Left forelimb (tissue), 1 donor: ENCODE measurements around the gene NUDT14.
A peak's percentile ranks its signal among the peaks of the same experiment; 100 is the strongest.

Experiments
- DNase-seq: peaks from one replicate; pipeline ENCODE4 v3.0.0-alpha.2; 2018; ENCODE audit warnings: low spot score

Gene NUDT14

DNA sequence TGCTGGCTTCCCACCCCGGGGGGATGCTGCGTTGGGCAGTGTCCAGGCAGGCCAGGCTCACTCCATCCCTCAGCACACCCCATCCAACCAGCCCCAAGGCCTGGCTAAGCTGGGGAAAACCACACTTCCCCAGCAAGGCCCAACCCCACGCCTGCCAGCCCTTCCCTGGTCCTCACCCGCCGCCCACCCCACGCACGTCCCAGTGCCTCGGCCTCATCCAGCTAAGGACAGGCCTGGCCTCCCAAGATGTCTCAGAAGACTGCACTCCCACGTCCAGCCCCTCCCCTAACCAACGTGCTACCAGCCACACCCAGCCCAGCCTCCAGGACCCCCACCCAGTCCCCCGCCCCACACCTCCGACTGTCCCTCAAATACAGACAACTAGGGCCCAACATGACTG, 22.3 kb downstream of the NUDT14 start:
- no peak for DNase-seq

DNA sequence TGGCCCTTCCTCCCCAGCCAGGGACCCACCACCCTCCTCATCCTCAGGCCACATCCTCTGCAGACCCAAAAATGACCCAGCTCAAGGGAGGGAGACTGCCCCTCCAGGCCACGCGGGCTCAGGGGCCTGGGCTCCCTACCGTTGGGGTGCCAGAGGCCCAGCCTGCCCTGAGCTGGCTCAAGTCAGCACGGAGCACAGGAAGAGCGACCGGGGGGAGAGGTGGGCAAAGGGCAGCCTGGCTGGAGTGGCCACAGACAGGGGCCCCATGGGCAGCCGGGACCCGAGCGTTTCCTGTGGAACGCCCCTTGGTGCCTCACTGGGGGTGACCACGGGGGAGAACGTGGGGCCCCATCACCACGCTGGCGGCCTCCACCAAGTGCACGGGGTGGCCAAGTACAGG, 23.2 kb downstream of the NUDT14 start:
- no peak for DNase-seq

DNA sequence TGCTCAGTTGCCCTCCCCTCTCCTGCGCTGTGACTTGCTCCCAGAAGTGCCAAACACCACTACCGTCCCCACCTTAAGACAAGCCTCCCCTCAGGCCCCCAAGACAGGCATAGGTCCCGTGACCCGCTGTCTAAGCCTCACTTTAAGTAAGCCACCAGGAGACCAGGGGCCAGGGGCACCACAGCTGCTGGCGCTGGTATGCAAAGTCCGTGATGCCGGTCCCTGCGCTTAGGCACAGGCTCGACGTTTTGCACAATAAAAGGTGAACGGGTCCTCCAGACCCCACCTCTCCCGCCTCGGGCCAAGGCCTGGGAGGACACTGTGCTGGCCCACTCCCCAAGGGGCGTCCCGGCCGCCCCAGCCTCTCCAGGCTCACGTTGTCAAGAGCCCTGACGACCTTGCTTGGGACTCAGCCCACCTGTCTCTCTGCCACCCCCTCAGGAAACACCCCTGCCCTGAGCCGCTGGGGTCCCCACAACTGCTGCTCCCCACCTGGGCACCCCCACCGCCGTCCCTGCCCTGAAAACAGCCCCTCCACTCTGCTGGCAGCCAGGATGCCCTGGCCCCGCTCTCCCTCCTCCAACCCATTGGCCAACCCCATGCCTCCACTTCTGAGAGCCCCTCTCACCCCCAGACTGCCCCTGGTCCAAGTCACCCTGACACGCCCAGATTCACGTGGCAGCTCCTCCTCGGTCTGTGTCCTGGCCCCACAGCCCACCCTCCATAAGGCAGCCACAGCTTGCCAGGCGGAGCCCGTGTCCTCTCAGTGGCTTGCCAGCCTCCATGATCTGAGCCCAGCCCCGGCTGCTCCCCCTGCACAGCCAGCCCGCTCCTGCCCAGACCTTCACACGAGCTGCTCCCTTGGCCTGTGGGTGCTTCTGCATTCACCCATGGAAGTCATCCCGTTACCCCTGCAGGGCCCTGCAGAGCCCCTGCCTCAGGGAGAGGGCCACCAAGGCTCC, 24.4 kb downstream of the NUDT14 start:
- no peak for DNase-seq

DNA sequence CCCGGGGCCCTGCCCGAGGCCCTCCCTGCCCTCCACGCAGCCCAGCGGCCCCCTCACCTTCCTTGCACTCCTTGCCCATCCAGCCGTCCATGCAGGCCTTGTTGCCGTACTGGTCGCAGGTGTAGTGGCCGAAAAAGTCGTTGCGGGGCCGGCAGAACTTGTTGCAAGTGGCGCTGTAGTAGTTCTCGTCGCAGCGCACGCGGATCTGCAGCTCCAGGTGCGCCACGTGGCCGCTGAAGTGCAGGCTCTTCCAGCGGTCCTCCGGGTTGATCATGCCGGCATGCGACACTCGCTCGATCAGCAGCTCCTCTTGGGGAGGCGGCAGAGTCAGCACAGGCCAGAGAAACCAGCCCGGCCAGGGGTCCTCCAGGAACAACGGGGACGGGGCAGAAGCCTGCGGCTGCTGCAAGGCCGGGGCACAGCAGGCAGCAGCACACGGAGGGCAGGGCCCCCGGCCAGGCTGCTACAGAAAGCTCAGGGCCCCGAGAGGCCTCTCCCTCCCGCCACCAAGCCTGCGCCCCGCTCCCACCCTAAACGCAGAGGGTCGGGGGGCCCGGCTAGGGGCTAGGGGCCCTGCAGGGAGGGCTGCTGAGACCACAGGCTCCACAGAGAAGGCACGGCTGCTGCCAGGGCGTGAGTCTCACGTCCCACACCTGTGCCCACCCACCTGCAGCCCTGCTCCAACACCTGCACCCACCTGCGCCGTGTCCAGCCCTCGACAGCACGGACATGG, 25.3 kb downstream of the NUDT14 start:
- no peak for DNase-seq

DNA sequence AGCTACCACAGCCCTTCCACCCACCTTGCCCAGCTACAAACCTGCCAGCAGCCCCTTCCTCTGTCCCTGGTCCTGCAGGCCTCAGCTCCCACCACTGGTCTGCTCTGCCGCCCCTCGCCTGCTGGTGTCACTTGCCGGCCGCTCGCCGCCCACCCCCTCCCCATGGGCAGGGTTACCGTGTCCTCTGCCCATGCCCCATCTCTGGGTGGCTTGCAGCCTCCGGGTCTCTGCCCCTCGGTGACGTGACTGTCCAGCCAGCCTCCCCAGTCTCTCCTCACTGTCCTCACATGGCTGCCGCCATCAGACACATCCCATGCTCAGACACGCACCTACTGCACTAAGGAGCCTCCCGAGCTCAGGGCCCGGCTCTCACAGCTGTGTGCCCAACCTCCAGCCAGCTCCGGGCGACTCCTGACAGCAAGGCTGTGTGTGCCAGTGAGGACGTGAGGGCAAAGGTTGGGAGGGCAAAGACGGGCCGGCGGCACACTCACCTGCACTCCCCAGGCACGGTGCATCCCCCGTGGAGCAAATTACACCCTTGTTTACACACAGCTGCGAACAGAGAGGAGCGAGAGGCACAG, 26.0 kb downstream of the NUDT14 start:
- DNase-seq = no peak

DNA sequence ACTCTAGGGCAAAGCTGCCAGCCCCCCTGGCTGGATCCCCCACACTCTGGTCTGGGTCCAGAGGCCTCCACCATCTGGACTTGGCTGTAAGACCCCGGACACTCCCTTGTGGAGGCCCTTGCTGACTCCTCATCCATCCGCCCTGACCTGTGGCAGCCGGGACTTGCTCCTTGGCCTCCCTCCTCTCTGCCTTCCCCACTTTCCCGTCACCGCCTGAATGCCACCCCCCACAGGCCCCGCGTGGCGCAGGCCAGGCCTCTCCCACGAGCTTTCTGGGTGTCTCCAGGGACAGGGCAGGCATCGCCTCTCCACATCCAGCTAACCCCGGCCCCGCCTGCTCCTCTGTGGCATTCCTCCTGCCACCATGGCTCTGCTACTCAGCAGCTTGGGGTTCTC, 26.6 kb downstream of the NUDT14 start:
- DNase-seq = no peak

DNA sequence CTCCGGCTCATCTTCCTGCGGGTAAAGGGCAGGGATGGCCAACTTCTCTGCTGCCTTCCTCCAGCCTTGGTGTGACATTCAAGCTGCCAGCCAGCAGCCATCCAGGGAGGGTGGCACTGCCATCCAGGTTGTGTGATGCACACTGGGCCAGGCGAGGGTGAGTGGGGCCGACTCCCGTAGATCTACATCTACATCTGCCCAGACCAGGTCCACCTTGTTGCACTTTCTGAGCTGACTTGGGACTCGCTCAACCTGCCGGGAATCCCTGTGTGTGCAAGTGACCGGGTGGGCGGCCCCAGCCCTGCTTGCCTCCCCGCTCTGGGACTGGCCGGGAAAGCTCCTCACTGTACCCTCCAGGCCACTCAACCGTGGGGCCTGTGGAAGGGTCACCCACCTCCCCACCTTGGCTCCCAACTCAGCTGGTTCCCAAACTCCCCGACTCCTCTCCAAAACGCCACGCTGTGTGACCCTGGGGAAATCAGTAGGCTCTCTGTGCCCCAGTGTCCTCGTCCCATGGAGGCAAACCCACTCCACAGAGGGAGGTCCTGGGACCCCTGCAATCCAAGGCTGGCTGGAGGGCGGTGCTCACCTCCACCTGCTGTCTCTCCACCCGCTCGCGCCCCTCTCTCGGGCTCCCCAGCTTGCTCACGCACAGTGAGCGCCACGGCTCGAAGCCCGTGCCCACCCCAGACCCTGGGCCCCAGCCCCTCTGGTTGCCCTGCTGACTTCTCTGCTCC, 27.2 kb downstream of the NUDT14 start:
- DNase-seq = no peak

DNA sequence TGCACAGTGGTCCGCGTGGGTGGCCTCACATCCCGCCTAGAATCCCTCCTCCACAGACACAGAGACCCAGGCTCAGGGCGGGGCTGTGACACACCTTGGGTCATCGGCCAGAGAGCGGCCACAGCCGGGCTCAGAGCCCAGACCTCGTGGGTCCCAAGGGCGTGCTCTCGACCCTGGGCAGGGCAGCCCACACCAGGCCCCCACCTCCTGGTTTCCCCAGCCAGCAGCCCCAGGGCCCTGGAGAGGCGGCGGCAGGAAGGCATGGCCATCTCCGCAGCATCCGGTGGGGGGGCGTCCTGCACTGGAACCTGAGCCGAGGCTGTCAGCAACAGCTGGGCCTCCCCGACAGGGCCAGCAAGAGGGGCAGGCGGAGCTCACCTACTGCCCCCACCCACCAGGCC, 27.8 kb downstream of the NUDT14 start:
- DNase-seq = no peak

DNA sequence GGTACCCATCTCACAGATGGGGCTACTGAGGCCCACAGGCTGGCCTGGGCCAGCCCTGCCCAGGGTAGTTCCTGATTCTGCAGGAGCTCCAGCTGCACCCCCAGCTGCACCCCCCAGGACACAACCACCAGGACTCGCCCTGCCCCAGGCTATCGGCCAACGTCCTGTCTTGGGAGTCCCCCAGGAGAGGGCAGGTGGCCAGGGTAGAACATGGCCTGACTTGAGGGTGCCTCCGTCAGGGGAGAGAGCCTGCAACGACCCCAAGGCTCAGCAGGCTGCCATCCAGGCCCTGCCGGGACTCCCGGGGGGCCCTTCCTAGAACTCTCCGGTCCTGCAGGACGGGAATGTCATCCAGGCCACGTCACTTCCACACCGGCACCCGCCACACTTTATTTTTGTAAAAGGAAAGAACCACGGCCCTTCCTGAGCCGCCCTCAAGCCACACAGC, 28.3 kb downstream of the NUDT14 start:
- DNase-seq = no peak

DNA sequence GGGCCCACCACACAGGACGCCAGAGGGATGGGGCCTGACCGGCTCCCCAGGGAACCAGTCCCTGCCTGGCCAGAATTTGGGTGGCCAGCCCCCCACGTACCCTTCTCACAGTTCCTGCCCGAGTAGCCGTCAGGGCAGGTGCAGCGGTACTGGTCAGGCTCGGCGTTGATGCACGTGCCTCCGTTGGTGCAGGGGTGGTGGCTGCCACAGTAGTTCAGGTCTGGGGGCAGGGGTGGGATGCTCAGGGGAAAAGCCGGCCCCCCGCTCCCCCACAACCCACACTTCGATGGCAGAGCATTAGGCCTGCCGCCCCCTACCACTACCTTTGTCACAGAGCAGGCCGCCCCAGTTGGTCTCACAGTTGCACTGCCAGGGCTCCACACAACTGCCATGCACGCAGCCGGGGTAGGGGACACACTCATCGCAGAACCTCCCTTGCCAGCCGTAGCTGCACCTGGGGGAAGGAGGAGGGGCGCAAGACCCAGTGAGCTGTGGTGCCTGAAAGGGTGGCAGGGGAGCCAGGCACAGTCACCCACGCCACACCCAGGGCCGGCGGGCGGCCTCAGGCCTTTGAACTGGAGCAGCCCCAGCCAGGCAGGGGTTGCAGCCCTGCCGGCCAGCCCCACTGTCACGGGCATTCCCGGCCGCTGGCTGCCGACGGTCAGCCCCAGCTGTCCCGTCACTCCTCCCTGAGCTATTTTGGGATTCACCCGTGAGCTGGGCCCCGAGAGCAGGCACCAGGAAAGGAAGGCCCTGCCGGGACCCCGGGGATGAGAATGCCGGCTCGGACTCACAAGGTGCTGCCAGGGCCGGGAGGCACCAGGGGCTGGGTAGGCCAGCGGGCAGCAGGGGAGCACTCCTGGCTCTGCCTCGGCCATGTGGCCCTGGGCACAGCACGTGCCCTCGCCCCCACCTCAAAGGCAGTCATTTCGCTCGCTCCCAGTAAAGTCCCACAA, 29.0 kb downstream of the NUDT14 start:
- no peak for DNase-seq

DNA sequence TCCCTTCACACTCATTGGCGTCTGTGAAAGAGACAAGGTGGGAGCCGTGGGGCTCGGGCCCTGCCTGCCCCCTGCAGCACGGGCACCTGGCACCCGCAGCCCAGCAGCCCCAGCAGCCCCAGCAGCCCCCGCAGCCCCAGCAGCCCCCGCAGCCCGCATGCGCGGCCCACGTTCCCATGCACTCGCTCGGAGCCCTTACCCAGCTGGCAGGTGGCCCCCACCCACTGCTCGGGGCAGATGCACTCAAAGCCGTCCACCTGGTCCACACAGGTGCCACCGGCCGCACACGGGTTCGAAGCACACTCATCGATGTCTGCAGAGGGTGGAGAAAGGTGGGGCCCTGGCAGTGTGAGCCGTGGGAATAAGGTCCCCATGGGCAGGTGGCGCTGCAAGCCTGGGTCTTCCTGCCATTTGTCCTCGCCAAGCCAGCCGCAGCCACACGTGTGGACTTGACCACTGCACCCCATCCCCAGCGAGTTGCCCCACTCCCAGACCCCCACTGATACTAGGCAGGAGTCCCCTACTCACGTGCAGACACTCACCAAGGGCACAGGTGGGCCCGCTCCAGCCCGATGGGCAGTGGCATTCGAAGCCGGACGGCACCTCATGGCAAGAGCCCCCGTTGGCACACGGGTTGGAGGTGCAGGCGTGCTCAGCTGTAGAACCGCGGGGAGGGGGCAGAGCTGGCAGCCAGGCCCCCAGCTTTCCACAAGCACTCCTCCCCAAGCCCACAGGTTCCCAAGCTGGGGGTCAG, 29.9 kb downstream of the NUDT14 start:
- no peak for DNase-seq

DNA sequence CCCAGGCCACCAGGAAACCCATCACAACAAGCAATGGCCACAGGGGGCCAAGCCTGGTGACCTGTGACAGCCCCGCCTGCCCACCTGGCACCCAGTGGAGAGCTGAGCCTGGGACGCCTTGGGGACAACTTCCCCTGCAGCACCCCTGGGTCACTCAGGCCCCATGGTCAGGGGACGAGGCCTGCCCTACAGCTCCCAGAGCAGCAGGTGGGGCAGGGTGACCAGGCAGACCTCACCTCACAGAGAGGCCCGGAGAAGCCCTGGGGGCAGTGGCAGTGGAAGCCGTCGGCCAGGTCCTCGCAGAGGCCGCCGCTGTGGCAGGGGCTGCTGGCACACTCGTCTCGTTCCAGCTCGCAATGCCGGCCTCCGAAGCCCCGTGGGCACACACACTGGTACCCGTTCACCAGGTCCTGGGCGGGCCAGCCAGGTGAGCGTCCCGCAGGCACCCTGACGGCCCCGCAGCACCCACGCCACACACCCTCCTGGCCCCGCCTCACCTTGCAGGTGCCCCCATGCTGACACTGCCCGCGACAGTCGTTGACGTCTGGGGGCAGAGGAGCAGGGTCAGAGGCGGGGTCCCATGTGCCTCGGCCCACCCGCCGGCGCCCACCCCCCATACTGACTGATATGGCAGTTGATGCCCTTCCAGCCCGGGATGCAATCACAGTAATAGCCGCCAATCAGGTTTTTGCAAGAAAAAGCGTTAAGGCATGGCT, 30.6 kb downstream of the NUDT14 start:
- DNase-seq = no peak

DNA sequence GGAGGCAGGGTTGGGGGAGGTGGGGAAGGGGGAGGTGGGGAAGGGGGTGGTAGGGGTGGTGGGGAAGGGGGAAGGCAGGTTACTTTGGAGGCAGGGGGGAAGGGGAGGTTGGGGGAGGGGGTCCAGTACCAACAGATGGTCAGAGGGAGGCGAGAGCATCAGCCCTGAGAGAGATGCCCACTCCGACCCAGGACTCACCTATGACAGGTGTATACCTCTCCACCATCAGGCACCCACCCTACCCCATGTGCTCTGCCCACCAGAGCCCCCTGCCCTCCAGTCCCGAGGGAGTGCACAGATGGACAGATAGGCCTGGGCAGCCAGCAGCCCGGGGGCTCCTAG, 31.1 kb downstream of the NUDT14 start:
- no peak for DNase-seq

DNA sequence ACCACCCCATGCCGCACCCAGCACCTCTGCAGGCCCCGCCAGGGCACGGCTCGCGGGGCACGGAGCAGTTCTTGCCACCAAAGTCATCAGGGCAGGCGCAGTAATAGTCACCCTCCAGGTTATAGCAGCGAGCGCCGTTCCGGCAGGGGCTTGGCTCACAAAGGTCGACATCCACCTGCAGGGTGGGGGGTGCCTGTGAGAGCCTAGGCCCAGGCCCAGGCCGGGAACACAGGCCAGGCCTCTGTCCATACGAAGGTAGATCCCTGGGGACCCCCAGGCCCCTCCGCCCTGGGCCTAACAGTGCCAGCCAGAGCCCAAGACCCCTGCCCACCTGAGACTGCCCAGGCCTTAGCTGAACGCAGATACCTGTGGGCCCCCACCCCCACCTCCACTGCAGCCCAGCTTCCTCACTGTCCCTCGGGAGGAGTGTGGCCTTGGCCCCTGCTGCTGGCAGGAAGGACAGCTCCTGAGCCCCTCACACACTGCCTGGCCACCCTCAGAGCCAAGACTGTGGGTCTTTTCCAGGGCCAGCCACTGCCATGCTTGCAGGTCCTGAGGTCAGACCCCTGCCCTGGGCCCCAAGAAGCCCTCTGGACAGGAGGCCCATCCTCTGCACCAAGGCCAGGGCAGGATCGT, 31.8 kb downstream of the NUDT14 start:
- no peak for DNase-seq

DNA sequence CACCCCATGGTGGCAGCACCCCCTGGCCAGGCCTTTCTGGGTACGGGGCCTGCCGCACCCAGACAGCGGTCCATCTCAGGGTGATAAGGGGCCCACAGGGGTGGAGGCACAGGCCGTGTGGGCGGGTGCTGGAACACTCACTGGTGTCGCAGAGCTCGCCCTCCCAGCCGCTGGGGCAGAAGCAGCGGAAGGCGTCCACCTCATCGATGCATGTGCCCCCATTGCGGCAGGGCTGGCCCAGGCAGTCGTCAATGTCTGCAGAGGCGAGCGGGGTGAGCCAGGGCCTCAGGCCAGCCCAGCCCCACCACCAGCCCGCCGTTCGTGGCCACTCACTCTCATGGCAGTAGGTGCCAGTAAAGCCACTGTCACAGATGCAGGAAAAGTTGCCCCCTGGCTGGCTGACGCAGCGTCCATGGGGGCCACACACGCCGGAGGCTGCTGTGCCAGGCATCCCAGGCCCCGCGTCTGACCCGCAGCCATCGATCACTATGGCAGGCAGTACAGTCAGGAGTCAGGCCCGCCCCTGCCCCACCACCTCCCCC, 32.4 kb downstream of the NUDT14 start:
- DNase-seq = no peak

DNA sequence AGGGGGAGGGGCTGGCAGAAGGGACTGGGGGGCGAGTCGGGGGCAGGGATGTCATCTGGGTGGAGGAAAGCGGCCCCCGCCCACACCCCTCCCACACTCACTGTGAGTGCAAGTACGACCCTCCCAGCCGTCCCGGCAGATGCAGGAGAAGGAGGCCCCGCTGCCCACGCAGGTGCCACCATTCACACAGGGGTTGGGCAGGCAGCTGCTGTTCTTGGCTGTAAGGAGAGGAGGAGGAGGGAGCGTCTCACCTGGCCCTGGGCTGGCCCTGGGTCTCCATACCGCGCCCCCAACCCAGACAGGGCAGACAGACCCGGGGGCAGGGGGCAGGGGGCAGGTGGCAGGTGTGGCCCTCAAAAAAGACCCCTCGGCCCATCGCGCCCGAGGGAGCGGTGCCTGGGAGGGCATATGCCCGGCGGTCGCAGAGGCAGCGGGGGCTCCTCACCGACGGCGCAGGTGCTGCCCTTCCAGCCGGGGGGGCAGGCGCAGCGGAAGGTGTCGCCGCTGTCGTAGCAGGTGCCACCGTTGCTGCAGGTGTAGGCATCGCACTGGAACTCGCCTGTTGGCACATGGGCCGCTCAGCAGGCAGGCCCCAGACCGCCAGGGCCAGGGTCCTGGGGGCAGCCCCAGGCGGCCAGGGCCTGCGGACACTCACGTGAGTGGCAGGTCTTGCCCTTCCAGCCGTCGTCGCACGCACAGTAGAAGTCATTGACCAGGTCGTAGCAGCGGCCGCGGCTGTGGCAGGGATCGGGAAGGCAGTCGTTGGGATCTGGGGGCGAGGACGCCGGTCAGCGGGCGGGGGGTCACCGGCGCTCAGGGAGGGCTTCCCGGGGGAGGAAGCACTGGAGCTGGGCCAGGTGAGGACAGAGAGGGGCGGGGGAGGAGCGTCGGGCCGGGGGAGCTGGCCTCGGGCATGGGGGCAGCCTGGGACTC, 33.2 kb downstream of the NUDT14 start:
- DNase-seq = no peak

DNA sequence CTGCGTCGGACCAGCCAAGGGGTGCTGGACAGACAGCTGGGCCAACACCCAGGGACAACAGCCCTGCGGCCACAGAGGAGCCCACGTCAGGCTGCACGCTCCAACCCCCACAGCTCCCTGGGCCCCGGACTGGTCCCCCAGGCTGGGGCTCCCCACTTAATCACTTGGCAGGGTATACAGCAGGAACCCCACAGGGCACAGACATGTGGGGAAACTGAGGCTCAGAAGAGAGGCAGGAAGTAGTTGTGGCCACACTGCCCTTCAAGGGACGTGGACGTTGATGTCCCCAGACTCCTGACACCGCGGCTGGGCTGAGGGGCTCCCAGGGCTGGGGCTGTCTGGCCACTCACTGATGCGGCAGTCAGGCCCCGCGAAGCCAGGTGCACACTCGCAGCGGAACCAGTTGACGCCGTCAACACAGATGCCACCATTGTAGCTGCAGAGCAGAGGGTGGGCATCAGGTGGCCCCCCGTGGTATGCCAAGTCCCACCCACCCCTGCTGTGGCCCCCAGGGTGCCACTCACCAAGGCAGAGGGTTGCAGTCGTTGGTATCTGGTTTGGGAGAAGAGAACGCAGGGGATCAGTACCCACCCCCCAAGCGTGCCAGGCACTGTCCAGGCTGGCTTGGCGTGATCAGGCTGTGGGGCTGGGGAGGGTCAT, 34.0 kb downstream of the NUDT14 start:
- peak; percentile 59 for DNase-seq
